GM19023 (cell line): ENCODE data around the gene DGKE.

ENCODE experiments used
- ATAC-seq: cut with Tn5 transposase; IDR thresholded peaks from one replicate; pipeline ENCODE4 v1.9.1; 2021; ENCODE audit warnings: mild to moderate bottlenecking, moderate library complexity; ENCODE audit not compliant: unreplicated experiment

DGKE gene

GRCh38 chr17:56912105-56912999, 78.4 kb downstream of the DGKE start:
- ATAC-seq, result no peak

GRCh38 chr17:56913000-56913311, 79.0 kb downstream of the DGKE start:
- ATAC-seq, result no peak

GRCh38 chr17:56913353-56913866, 79.5 kb downstream of the DGKE start:
- ATAC-seq, result peak; percentile 37

- ATAC-seq, result peak; percentile 74
Measured at GRCh38 chr17:56913867-56914580, 80.1 kb downstream of the DGKE start, which contains the start of gene TRIM25. TRIM25 (minus strand) TSS chr17:56914049; CDS start chr17:56913988, 61 bp downstream.

GRCh38 chr17:56914581-56915273, 80.8 kb downstream of the DGKE start:
- no peak for ATAC-seq

- no peak for ATAC-seq
Measured at GRCh38 chr17:56917559-56918296, 83.8 kb downstream of the DGKE start.

GRCh38 chr17:56918916-56919315, 85.0 kb downstream of the DGKE start:
- no peak for ATAC-seq
